HFF-Myc (cell line): Measurements from ENCODE around the gene LIN28B.

ENCODE experiments used
- DNase-seq: peaks from one replicate; pipeline ENCODE4 v3.0.0-alpha.2; 2011; ENCODE audit warnings: low read depth; ENCODE audit errors: extremely low read depth
- H3K4me3 ChIP-seq: replicated peaks from 2 replicates; pipeline ENCODE4 v1.5.1; 2011; ENCODE audit warnings: low read depth, mild to moderate bottlenecking, control low read depth, low read length
- CTCF ChIP-seq: IDR thresholded peaks from 2 replicates; pipeline ENCODE4 v1.5.1; 2012; ENCODE audit warnings: mild to moderate bottlenecking, low read depth, low read length, control low read depth; ENCODE audit errors: missing control alignments

Gene LIN28B

GRCh38 chr6:105042648-105043047 lies 85.7 kb downstream of the LIN28B start:
- no peak for TF ChIP-seq CTCF
- no peak overlapping the region for H3K4me3 ChIP-seq
- DNase-seq: no peak

- no peak for DNase-seq
- no peak for TF ChIP-seq CTCF
- no peak overlapping the region for H3K4me3 ChIP-seq
Observed at GRCh38 chr6:105043979-105044378, 87.1 kb downstream of the LIN28B start.

- DNase-seq: no peak
- H3K4me3 ChIP-seq: no peak overlapping the region
- no peak for TF ChIP-seq CTCF
Observed at GRCh38 chr6:105045526-105045925, 88.6 kb downstream of the LIN28B start.

- no peak for TF ChIP-seq CTCF
- H3K4me3 ChIP-seq: no peak overlapping the region
- DNase-seq: no peak
Observed at GRCh38 chr6:105051941-105052471, 95.1 kb downstream of the LIN28B start.

GRCh38 chr6:105056646-105057045 lies 99.7 kb downstream of the LIN28B start:
- TF ChIP-seq CTCF: no peak
- no peak for DNase-seq

GRCh38 chr6:105057160-105057559 lies 100.3 kb downstream of the LIN28B start:
- H3K4me3 ChIP-seq: no peak overlapping the region
- DNase-seq: no peak
- no peak for TF ChIP-seq CTCF

More at GRCh38 chr6:105056646-105057045, 99.7 kb downstream of the LIN28B start:
- H3K4me3 ChIP-seq: no peak overlapping the region

GRCh38 chr6:105058316-105058715 lies 101.4 kb downstream of the LIN28B start:
- H3K4me3 ChIP-seq: no peak overlapping the region
- DNase-seq: no peak
- no peak for TF ChIP-seq CTCF
